ENCODE data around the gene TMEFF2.

GRCh38 chr2:192090911-192091310 lies 103.8 kb downstream of the TMEFF2 start:
- TF ChIP-seq EGR1 (IDR thresholded peaks at IDR 0.05; ENCODE audit: borderline replicate concordance, low read depth, low read length), result no peak
- no peak for TF ChIP-seq SP1 (IDR thresholded peaks at IDR 0.05; ENCODE audit: low read depth, low read length)
- no peak for TF ChIP-seq KDM1A (IDR thresholded peaks at IDR 0.05; ENCODE audit: borderline replicate concordance, low read length)
- TF ChIP-seq TAF1 (IDR thresholded peaks at IDR 0.05; ENCODE audit: low read depth, low read length), result no peak
- TF ChIP-seq POLR2A (IDR thresholded peaks at IDR 0.05; ENCODE audit: control extremely low read depth in 1 of 2, low read depth in 2 of 2, low read length in 2 of 2), result no peak
- no peak for TF ChIP-seq USF2 (IDR thresholded peaks at IDR 0.05; ENCODE audit: low read length)
- no peak for TF ChIP-seq ATF2 (IDR thresholded peaks at IDR 0.05; ENCODE audit: low read length)
- TF ChIP-seq GABPA (IDR thresholded peaks at IDR 0.05; ENCODE audit: borderline replicate concordance, insufficient read depth, low read length), result no peak
- TF ChIP-seq HDAC6 (IDR thresholded peaks at IDR 0.05; ENCODE audit: low read depth, low read length), result no peak

All from H1 (cell line).